CD4-positive, alpha-beta T cell (primary cell): ENCODE measurements around the gene ABCC4. TPM values are rescaled to one million over a fixed set of nuclear protein-coding genes. Genes with fewer than 3 reads are reported as not detected.
A peak's percentile ranks its signal among the peaks of the same experiment; 100 is the strongest.

Source experiments
- ATAC-seq: fragments of 200-7000 bp; cut with Tn5 transposase; one replicate; pipeline ENCODE4 v1.10.0; 2022; ENCODE audit warnings: mild to moderate bottlenecking; ENCODE audit not compliant: poor library complexity
- CTCF ChIA-PET: fragments of 350-600 bp; sonication (Branson Sonifier 250); formaldehyde crosslinking; loops from one replicate; lab custom pipeline; 2021; ENCODE audit warnings: antibody characterized with exemption, inconsistent platforms; lab: Charles Lee
- POLR2A ChIA-PET: fragments of 350-600 bp; sonication (Branson Sonifier 250); formaldehyde crosslinking; loops from one replicate; lab custom pipeline; 2021; ENCODE audit warnings: antibody characterized with exemption, inconsistent platforms; lab: Charles Lee
- DNase-seq, 14 experiments: peaks; one replicate each; pipeline ENCODE4 v3.0.0-alpha.2; 2013 to 2020; ENCODE audit warnings: mixed read lengths in 2 of 14
- H3K27ac ChIP-seq, 2 donors: one replicate each; pipeline versions ENCODE4 v1.5.1 to v1.7.0; 2013; ENCODE audit warnings: low read length in 2 of 2, low read depth in 1 of 2, mild to moderate bottlenecking in 1 of 2
- H3K27me3 ChIP-seq, 2 experiments: 1 replicate in 1 of 2; 2 replicates in 1 of 2; pipeline versions ENCODE4 v1.6.1 to v1.7.0; 2013; ENCODE audit warnings: low read length in 2 of 2, control low read depth in 1 of 2, mild to moderate bottlenecking in 1 of 2, moderate library complexity in 1 of 2; ENCODE audit not compliant: insufficient read depth in 2 of 2, control insufficient read depth in 1 of 2
- H3K36me3 ChIP-seq: one replicate; pipeline ENCODE4 v1.6.1; 2013; ENCODE audit warnings: low read length, control low read depth; ENCODE audit not compliant: insufficient read depth
- H3K4me1 ChIP-seq: one replicate; pipeline ENCODE4 v1.6.1; 2013; ENCODE audit warnings: low read length, control low read depth; ENCODE audit not compliant: insufficient read depth
- H3K4me3 ChIP-seq: one replicate; pipeline ENCODE4 v1.5.1; 2013; ENCODE audit warnings: mild to moderate bottlenecking, low read length, moderate library complexity
- H3K9me3 ChIP-seq, 2 experiments: 1 replicate in 1 of 2; 2 replicates in 1 of 2; pipeline versions ENCODE4 v1.6.1 to v1.7.0; 2013; ENCODE audit warnings: low read length in 2 of 2, mild to moderate bottlenecking in 2 of 2, control low read depth in 1 of 2, moderate library complexity in 1 of 2; ENCODE audit not compliant: control insufficient read depth in 1 of 2, insufficient read depth in 1 of 2
- H3K27ac Mint-ChIP-seq: one replicate; pipeline ENCODE4 v1.8.0; 2020; ENCODE audit warnings: mixed read lengths
- H3K27me3 Mint-ChIP-seq: one replicate; pipeline ENCODE4 v1.8.0; 2021; ENCODE audit warnings: mixed read lengths
- H3K36me3 Mint-ChIP-seq: one replicate; pipeline ENCODE4 v1.8.0; 2021; ENCODE audit warnings: low read depth, mixed read lengths
- H3K4me1 Mint-ChIP-seq: one replicate; pipeline ENCODE4 v1.8.0; 2021; ENCODE audit warnings: low read depth, mixed read lengths
- H3K4me3 Mint-ChIP-seq: one replicate; pipeline ENCODE4 v1.8.0; 2020; ENCODE audit warnings: mild to moderate bottlenecking, mixed read lengths
- H3K9me3 Mint-ChIP-seq: one replicate; pipeline ENCODE4 v1.8.0; 2020; ENCODE audit warnings: mixed read lengths
- CTCF ChIP-seq: fragments of 200-600 bp; IDR thresholded peaks from one replicate; pipeline ENCODE4 v1.8.0; 2022; ENCODE audit warnings: antibody characterized with exemption, mild to moderate bottlenecking
- intact Hi-C, 2 experiments: fragments of 100-400 bp; cut with DNase I in 1 of 2; cut with micrococcal nuclease in 1 of 2; formaldehyde crosslinking; loops; one replicate each; pipeline versions ENCODE4 v1.15.1 to v1.9.0; 2023 to 2025; cut with DNase I, micrococcal nuclease
- total RNA-seq, 174 experiments: library from RNA in 2 of 174; stranded (reverse) in 2 of 174; gene quantifications; one replicate each; pipeline ENCODE4 v1.2.3 and lab custom pipeline; 2021 to 2026

ABCC4 gene
- total RNA-seq, 2 experiments from 2014 or later: 4.0 to 4.4 TPM

DNA sequence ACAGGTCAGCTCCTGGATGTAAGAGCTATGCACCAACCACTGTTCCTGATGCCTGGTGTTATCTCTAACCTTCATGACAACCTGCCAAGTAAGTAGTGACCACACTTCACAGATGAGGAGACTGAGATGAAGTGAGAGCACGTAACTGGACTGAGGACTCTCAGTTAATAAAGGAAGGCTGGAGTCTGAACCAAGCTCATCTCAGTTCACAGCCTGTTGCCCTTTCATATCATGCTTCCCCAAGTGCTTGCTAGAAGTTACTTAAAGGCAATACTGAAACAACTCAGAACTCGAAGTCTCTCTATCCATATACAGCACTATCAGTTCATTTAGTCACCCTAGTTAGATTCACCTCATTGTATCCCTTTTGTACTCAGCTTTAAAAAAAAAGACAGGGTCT is 119.7 kb downstream of the ABCC4 start:
- ATAC-seq (no peak), DNase-seq (no peak)
- peak overlapping the region; percentile 93 for H3K27ac Mint-ChIP-seq
- no peaks in the 10 kb centered on the region for H3K27me3 Mint-ChIP-seq
- intact Hi-C loops: loop anchor here in 1 of 2 experiments (10.0 kb wide), 2 partner anchors 577 to 627 kb away; partner anchors contain the start of gene GPR180
- Histone ChIP-seq H3K4me3 (no peak overlapping the region), H3K9me3 (peaks cover 0 to 6% of the 10 kb centered on the region in 2 experiments), H3K4me1 (peaks cover 52% of the 10 kb centered on the region), H3K27me3 (no peaks in the 10 kb centered on the region), H3K27ac (no peak overlapping the region), H3K36me3 (peaks cover 3% of the 10 kb centered on the region)
- no peak for TF ChIP-seq CTCF
- POLR2A ChIA-PET: no interaction called here
- H3K9me3 Mint-ChIP-seq: peaks cover 21% of the 10 kb centered on the region
- peaks cover 48% of the 10 kb centered on the region for H3K36me3 Mint-ChIP-seq
- no peak overlapping the region for H3K4me3 Mint-ChIP-seq
- H3K4me1 Mint-ChIP-seq: peaks cover 91% of the 10 kb centered on the region
- CTCF ChIA-PET: interaction anchor here (1.4 to 1.9 kb wide), 3 partner anchors 10 to 223 kb away, joined by 3 to 10 read pairs (median 4); no protein-coding TSS in a partner anchor

DNA sequence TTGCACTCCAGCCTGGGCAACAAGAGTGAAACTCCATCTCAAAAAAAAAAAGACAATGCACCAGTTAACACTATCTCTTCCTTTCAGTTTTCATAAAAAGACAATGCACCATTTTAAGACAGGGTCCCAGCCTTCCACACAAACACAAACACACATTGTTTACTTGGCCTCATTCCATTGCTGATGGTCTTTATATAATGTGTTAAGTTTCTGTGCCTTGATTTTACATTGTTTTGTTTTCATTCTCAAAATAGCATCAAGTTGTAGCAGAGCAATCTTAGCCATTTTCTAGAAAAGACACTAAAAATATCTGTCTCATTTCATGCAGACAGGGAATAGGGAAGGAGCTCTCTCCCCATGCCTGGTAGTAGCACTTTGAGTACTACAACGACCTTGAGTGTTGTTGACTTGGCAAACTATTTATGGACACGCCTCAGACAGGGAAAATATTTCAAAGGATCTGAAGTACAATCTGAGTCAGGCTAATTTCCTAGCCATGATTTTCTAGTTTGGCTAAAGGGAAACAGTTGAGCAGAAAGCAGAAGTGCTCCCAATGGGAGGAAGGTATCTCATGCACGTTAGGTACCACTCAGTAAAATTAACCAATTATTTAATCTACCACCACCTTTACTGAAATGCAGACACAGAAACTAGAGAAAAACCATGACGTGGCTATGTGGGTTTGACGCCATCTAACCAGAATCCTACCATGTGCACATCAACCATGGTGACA is 120.6 kb downstream of the ABCC4 start:
- Histone ChIP-seq H3K4me3 (no peak overlapping the region), H3K27me3 (no peaks in the 10 kb centered on the region), H3K27ac (no peak overlapping the region), H3K4me1 (peaks cover 54% of the 10 kb centered on the region), H3K9me3 (peaks cover 0 to 6% of the 10 kb centered on the region in 2 experiments), H3K36me3 (peaks cover 3% of the 10 kb centered on the region)
- intact Hi-C loops: loop anchor here in 1 of 2 experiments (10.0 kb wide), 2 partner anchors 576 to 626 kb away; partner anchors contain the start of gene GPR180
- POLR2A ChIA-PET: no interaction called here
- Mint-ChIP-seq H3K9me3 (peaks cover 21% of the 10 kb centered on the region), H3K27ac (peak overlapping the region; percentile 93), H3K36me3 (peaks cover 50% of the 10 kb centered on the region), H3K4me3 (no peak overlapping the region), H3K27me3 (no peaks in the 10 kb centered on the region), H3K4me1 (peaks cover 89% of the 10 kb centered on the region)
- CTCF ChIA-PET: interaction anchor here (1.4 kb wide), 2 partner anchors 8 to 224 kb away, joined by 4 read pairs; no protein-coding TSS in a partner anchor
- no peak for ATAC-seq
- DNase-seq: no peak
- TF ChIP-seq CTCF: no peak

DNA sequence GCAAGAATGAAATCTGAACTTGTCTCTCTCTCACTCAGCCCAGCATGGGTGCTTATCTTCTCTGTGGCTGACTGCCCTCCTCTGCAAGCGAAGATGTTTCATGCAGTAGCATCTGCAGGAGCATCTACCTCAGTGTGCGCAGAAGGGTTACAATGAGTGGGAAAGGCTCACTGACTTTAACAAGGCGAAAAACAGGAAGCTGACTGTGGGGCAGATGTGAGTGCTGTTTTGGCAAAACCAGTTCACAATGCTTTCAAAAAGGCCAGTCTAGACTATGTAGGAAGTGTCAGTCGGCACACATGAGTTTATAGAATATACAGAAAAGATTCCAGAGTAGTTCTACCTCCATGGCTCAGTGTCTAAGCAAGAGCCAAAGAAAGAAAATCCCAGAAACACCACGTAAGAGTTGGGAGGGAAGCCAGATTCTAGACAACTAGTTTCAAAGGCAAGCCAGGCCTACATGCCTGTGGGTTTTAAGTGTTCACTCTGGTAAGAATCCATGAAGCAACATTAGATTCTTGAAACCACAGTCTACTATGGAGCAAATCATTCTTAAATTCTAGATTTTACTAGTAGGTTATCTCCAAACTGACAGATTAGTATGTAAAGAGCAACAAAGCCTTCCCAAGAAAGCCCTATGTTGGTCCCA is 124.5 kb downstream of the ABCC4 start:
- Mint-ChIP-seq H3K36me3 (peaks cover 74% of the 10 kb centered on the region), H3K4me1 (peaks cover 61% of the 10 kb centered on the region), H3K4me3 (peak overlapping the region; percentile 27), H3K9me3 (peaks cover 21% of the 10 kb centered on the region), H3K27me3 (no peaks in the 10 kb centered on the region), H3K27ac (peak overlapping the region; percentile 86)
- intact Hi-C loops: loop anchor here (1.0 to 5.0 kb wide), 2 partner anchors 9 to 506 kb away; no protein-coding TSS in a partner anchor
- ChIA-PET CTCF (no interaction called here), POLR2A (interaction anchor here (1.0 kb wide), 1 partner anchor 26 kb away, joined by 4 read pairs; no protein-coding TSS in a partner anchor)
- Histone ChIP-seq H3K27me3 (no peaks in the 10 kb centered on the region), H3K9me3 (peaks cover 0 to 4% of the 10 kb centered on the region in 2 experiments), H3K4me3 (no peak overlapping the region), H3K36me3 (peaks cover 4% of the 10 kb centered on the region), H3K4me1 (peaks cover 33% of the 10 kb centered on the region), H3K27ac (peak overlapping the region; percentile 51 to 73)
- ATAC-seq (peak; percentile 91), DNase-seq (peak in 13 of 14 experiments; percentile 7 to 70 (median 39))
- TF ChIP-seq CTCF: no peak
